ENCODE results near the gene HDAC7.

Gene HDAC7

GRCh38 chr12:47743311-47743860 is 76.3 kb downstream of the HDAC7 start:
- no peak for DNase-seq

- DNase-seq: no peak
Measured at GRCh38 chr12:47742253-47742825, 77.4 kb downstream of the HDAC7 start.

- no peak for DNase-seq
Measured at GRCh38 chr12:47741340-47741703, 78.4 kb downstream of the HDAC7 start.

- no peak for DNase-seq
Measured at GRCh38 chr12:47740606-47741339, 78.9 kb downstream of the HDAC7 start.

GRCh38 chr12:47739979-47740378 is 79.7 kb downstream of the HDAC7 start:
- no peak for DNase-seq

- no peak for DNase-seq
Measured at GRCh38 chr12:47739297-47739696, 80.4 kb downstream of the HDAC7 start.

GRCh38 chr12:47737936-47738594 is 81.6 kb downstream of the HDAC7 start:
- no peak for DNase-seq

- DNase-seq: no peak
Measured at GRCh38 chr12:47736877-47737676, 82.6 kb downstream of the HDAC7 start.

- DNase-seq: no peak
Measured at GRCh38 chr12:47736216-47736615, 83.5 kb downstream of the HDAC7 start.

- no peak for DNase-seq
Measured at GRCh38 chr12:47735649-47736048, 84.1 kb downstream of the HDAC7 start.

- DNase-seq: no peak
Measured at GRCh38 chr12:47734725-47735480, 84.8 kb downstream of the HDAC7 start.

GRCh38 chr12:47733142-47733541 is 86.6 kb downstream of the HDAC7 start:
- DNase-seq: no peak
